ENCODE data around the gene RSPH4A.
"Not testable (repeated sequence)": the region's sequence is repeated elsewhere in the genome, so short reads cannot be mapped to it uniquely, and the experiment has no call there.

DNA sequence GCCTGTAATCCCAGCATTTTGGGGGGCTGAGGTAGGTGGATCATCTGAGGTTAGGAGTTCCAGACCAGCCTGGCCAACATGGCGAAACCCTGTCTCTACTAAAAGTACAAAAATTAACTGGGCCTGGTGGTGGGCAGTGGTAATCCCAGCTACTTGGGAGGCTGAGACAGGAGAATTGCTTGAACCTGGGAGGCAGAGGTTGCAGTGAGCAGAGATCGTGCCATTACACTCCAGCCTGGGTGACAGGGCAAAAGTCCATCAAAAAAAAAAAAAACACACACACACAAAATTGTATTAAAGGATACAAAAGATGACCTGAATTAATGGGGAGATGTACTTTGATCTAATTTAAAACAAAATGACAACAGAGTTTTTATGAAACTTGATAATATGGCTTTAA lies 47.9 kb downstream of the RSPH4A start:
- TF ChIP-seq, protein P1, sequence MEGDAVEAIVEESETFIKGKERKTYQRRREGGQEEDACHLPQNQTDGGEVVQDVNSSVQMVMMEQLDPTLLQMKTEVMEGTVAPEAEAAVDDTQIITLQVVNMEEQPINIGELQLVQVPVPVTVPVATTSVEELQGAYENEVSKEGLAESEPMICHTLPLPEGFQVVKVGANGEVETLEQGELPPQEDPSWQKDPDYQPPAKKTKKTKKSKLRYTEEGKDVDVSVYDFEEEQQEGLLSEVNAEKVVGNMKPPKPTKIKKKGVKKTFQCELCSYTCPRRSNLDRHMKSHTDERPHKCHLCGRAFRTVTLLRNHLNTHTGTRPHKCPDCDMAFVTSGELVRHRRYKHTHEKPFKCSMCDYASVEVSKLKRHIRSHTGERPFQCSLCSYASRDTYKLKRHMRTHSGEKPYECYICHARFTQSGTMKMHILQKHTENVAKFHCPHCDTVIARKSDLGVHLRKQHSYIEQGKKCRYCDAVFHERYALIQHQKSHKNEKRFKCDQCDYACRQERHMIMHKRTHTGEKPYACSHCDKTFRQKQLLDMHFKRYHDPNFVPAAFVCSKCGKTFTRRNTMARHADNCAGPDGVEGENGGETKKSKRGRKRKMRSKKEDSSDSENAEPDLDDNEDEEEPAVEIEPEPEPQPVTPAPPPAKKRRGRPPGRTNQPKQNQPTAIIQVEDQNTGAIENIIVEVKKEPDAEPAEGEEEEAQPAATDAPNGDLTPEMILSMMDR (IDR thresholded peaks at IDR 0.05 in 4 of 5, conservative IDR thresholded peaks at IDR 0.05 in 1 of 5): not testable (repeated sequence)
- TF ChIP-seq POLR2A (IDR thresholded peaks at IDR 0.05): not testable (repeated sequence)
